Trophoblast cell (in vitro differentiated cells and primary cell): ENCODE measurements around the gene SEMA6A.
A peak's percentile ranks its signal among the peaks of the same experiment; 100 is the strongest.

Source experiments
- DNase-seq, 2 donors: peaks; one replicate each; pipeline ENCODE4 v3.0.0-alpha.2; 2016
- H2AFZ ChIP-seq: 2 replicates; pipeline ENCODE4 v1.6.1; 2013; ENCODE audit warnings: low read length, moderate library complexity, mild to moderate bottlenecking; ENCODE audit not compliant: insufficient read depth, poor library complexity
- H2AK5ac ChIP-seq: 2 replicates; pipeline ENCODE4 v1.6.1; 2013; ENCODE audit warnings: mild to moderate bottlenecking, low read length
- H2BK120ac ChIP-seq: 2 replicates; pipeline ENCODE4 v1.6.1; 2013; ENCODE audit warnings: low read length, mild to moderate bottlenecking, moderate library complexity; ENCODE audit not compliant: insufficient read depth, poor library complexity
- H2BK12ac ChIP-seq: 2 replicates; pipeline ENCODE4 v1.6.1; 2013; ENCODE audit warnings: mild to moderate bottlenecking, low read length, moderate library complexity
- H2BK5ac ChIP-seq: 2 replicates; pipeline ENCODE4 v1.6.1; 2013; ENCODE audit warnings: low read length, low read depth, moderate library complexity, mild to moderate bottlenecking; ENCODE audit not compliant: poor library complexity
- H3K14ac ChIP-seq: 2 replicates; pipeline ENCODE4 v1.6.1; 2013; ENCODE audit warnings: mild to moderate bottlenecking, low read length
- H3K18ac ChIP-seq: 2 replicates; pipeline ENCODE4 v1.6.1; 2013; ENCODE audit warnings: mild to moderate bottlenecking, low read length
- H3K23ac ChIP-seq: 2 replicates; pipeline ENCODE4 v1.6.1; 2013; ENCODE audit warnings: low read length
- H3K27ac ChIP-seq: 2 replicates; pipeline ENCODE4 v1.5.1; 2013; ENCODE audit warnings: low read depth, mild to moderate bottlenecking, inconsistent platforms, low read length, moderate library complexity
- H3K27me3 ChIP-seq: 2 replicates; pipeline ENCODE4 v1.6.1; 2013; ENCODE audit warnings: inconsistent platforms, mild to moderate bottlenecking, low read length, moderate library complexity; ENCODE audit not compliant: insufficient read depth
- H3K36me3 ChIP-seq, 2 experiments: 1 replicate in 1 of 2; 2 replicates in 1 of 2; pipeline ENCODE4 v1.6.1; 2013; ENCODE audit warnings: low read length in 2 of 2, mild to moderate bottlenecking in 2 of 2, moderate library complexity in 1 of 2; ENCODE audit not compliant: insufficient read depth in 2 of 2, control insufficient read depth in 1 of 2
- H3K4ac ChIP-seq: 2 replicates; pipeline ENCODE4 v1.6.1; 2013; ENCODE audit warnings: low read depth, mild to moderate bottlenecking, low read length, moderate library complexity
- H3K4me1 ChIP-seq, 2 experiments: 1 replicate in 1 of 2; 2 replicates in 1 of 2; pipeline ENCODE4 v1.6.1; 2013; ENCODE audit warnings: low read length in 2 of 2, mild to moderate bottlenecking in 2 of 2, moderate library complexity in 1 of 2; ENCODE audit not compliant: insufficient read depth in 2 of 2, control insufficient read depth in 1 of 2
- H3K4me2 ChIP-seq: 2 replicates; pipeline ENCODE4 v1.6.1; 2013; ENCODE audit warnings: inconsistent platforms, mild to moderate bottlenecking, low read length, moderate library complexity
- H3K4me3 ChIP-seq: 2 replicates; pipeline ENCODE4 v1.5.1; 2013; ENCODE audit warnings: mild to moderate bottlenecking, low read depth, low read length, inconsistent platforms
- H3K79me1 ChIP-seq: one replicate; pipeline ENCODE4 v1.6.1; 2013; ENCODE audit warnings: low read length
- H3K79me2 ChIP-seq: 2 replicates; pipeline ENCODE4 v1.6.1; 2013; ENCODE audit warnings: low read length, mild to moderate bottlenecking; ENCODE audit not compliant: control insufficient read depth, insufficient read depth, poor library complexity
- H3K9ac ChIP-seq: 2 replicates; pipeline ENCODE4 v1.6.1; 2013; ENCODE audit warnings: mild to moderate bottlenecking, low read length
- H3K9me3 ChIP-seq: 2 replicates; pipeline ENCODE4 v1.6.1; 2013; ENCODE audit warnings: low read depth, mild to moderate bottlenecking, control low read depth, inconsistent platforms, low read length; ENCODE audit not compliant: insufficient read depth
- H4K12ac ChIP-seq: 2 replicates; pipeline ENCODE4 v1.6.1; 2013; ENCODE audit warnings: low read depth, mild to moderate bottlenecking, low read length, moderate library complexity
- H4K8ac ChIP-seq: 2 replicates; pipeline ENCODE4 v1.6.1; 2013; ENCODE audit warnings: low read depth, mild to moderate bottlenecking, low read length, moderate library complexity
- H4K91ac ChIP-seq: one replicate; pipeline ENCODE4 v1.6.1; 2013; ENCODE audit warnings: low read depth, mild to moderate bottlenecking, low read length, moderate library complexity
- WGBS: extraction: QIAGEN DNeasy Blood & Tissue Kit; methylation state at CpG from one replicate; pipeline ENCODE4 v1.1.7; 2013; ENCODE audit warnings: missing lambda C conversion rate; ENCODE audit not compliant: insufficient read length, insufficient coverage; ENCODE audit errors: extremely low coverage; 5-methylcytosine and 5-hydroxymethylcytosine counted together

The SEMA6A gene

DNA sequence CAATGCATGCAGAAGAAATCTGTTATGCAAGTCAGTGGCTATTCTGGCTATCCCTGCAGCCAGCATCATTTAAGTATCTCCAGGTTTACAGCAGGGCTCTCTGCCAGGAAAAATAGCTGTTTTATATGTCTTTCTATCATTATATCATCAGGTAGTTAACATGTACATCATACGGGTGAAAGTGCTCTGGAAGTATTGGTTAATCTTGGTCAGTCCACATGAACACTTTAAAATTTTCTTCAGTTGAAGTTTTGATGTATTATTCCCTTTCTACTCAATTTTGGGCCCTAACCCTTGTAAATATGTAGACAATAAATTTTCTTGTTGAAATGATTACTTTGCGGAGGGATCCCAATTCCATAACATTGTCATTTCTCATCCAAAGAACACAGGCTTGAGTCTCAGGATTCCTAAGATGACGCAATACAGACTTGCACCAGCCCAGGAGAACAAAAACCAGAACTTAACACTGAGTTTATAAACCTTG, 67.5 kb downstream of the SEMA6A start:
- Histone ChIP-seq H3K27me3 (no peaks in the 10 kb centered on the region), H3K4ac (peak overlapping the region; percentile 66), H3K18ac (no peak overlapping the region), H2AK5ac (no peak overlapping the region), H3K4me3 (no peak overlapping the region), H2AFZ (no peak overlapping the region), H2BK12ac (no peak overlapping the region), H4K8ac (no peak overlapping the region), H3K36me3 (peaks cover 7 to 10% of the 10 kb centered on the region in 2 experiments), H3K14ac (no peak overlapping the region), H3K79me1 (no peaks in the 10 kb centered on the region), H2BK5ac (no peak overlapping the region), H3K4me1 (peaks cover 18 to 26% of the 10 kb centered on the region in 2 experiments), H2BK120ac (no peak overlapping the region), H4K91ac (no peak overlapping the region), H3K79me2 (peaks cover 15% of the 10 kb centered on the region), H3K4me2 (no peak overlapping the region), H3K27ac (no peak overlapping the region), H3K9me3 (no peaks in the 10 kb centered on the region), H4K12ac (no peak overlapping the region), H3K9ac (no peak overlapping the region), H3K23ac (no peak overlapping the region)
- DNase-seq = peak; percentile 2 to 32
- WGBS = no CpG with 5 or more reads among the region's 3 CpGs

DNA sequence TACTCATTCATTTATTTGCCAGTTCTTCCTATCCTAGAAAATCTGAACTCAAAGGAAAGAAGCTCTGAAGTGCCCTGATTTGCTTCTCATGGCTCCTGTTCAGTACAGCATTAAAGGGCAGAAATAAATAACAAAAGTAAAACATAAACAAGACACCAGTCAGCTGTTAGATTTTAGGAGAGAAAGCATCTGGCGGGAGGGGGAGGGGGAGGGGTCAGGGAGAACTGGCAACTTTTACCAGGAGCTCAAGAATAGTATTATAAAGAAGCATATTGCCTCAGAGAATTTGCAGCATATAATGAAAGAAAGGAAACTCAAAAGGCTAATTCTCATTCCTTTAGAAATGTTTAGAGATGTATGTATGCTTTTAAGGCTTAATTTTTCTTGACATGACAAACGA, 68.1 kb downstream of the SEMA6A start:
- no peaks in the 10 kb centered on the region for H3K79me1 ChIP-seq
- H3K27me3 ChIP-seq = no peaks in the 10 kb centered on the region
- no peak overlapping the region for H2AFZ ChIP-seq
- no peak overlapping the region for H3K9ac ChIP-seq
- no peak overlapping the region for H3K4ac ChIP-seq
- no peak overlapping the region for H3K18ac ChIP-seq
- no peak overlapping the region for H4K8ac ChIP-seq
- H3K9me3 ChIP-seq = no peaks in the 10 kb centered on the region
- H2AK5ac ChIP-seq = no peak overlapping the region
- H4K91ac ChIP-seq = no peak overlapping the region
- no peak overlapping the region for H3K23ac ChIP-seq
- peaks cover 10 to 15% of the 10 kb centered on the region in 2 experiments for H3K36me3 ChIP-seq
- no peak overlapping the region for H3K27ac ChIP-seq
- peaks cover 14% of the 10 kb centered on the region for H3K79me2 ChIP-seq
- H4K12ac ChIP-seq = no peak overlapping the region
- no CpG with 5 or more reads among the region's 2 CpGs for WGBS
- no peak overlapping the region for H2BK12ac ChIP-seq
- no peak overlapping the region for H3K4me2 ChIP-seq
- no peak overlapping the region for H3K4me3 ChIP-seq
- no peak overlapping the region for H3K14ac ChIP-seq
- no peak overlapping the region for H2BK5ac ChIP-seq
- DNase-seq = no peak
- H2BK120ac ChIP-seq = no peak overlapping the region
- H3K4me1 ChIP-seq = peaks cover 18 to 25% of the 10 kb centered on the region in 2 experiments

DNA sequence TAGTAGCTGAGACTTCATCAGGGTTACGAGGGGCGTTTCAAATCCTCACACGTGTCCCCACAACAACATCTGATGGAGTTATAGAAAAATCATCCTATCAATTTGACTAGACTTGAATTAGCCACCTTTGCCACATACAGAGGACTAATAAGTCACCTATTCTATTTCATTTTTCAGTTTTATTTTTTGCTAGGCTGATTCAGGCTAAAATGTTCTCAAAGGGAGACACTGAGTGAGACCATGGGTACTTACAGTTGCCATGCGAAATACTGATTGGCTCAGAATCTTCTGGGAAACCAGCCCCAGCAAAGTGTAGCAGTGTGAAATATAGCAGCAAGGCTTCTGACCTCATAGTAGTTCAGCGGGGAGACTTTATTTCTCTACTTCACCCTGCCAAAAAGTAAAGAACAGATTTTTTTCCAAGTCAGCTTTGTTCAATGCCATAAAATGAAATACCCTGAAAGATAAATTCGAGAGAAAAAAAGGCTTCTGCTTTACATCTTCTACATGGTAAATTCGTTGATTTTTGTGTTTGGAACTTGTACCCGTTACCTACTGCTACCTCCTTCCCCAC, 69.9 kb downstream of the SEMA6A start:
- Histone ChIP-seq H3K23ac (no peak overlapping the region), H3K4ac (peak overlapping the region; percentile 87), H3K36me3 (peaks cover 13 to 23% of the 10 kb centered on the region in 2 experiments), H3K9ac (no peak overlapping the region), H3K4me1 (peaks cover 16 to 23% of the 10 kb centered on the region in 2 experiments), H4K12ac (no peak overlapping the region), H3K79me2 (peaks cover 12% of the 10 kb centered on the region), H4K8ac (no peak overlapping the region), H3K9me3 (no peaks in the 10 kb centered on the region), H3K18ac (no peak overlapping the region), H4K91ac (no peak overlapping the region), H2AFZ (no peak overlapping the region), H3K4me3 (no peak overlapping the region), H3K27ac (peak overlapping the region; percentile 20), H2BK5ac (no peak overlapping the region), H3K79me1 (no peaks in the 10 kb centered on the region), H2AK5ac (no peak overlapping the region), H3K14ac (no peak overlapping the region), H2BK12ac (no peak overlapping the region), H2BK120ac (no peak overlapping the region), H3K4me2 (no peak overlapping the region), H3K27me3 (no peaks in the 10 kb centered on the region)
- WGBS = no CpG with 5 or more reads among the region's 8 CpGs
- no peak for DNase-seq

DNA sequence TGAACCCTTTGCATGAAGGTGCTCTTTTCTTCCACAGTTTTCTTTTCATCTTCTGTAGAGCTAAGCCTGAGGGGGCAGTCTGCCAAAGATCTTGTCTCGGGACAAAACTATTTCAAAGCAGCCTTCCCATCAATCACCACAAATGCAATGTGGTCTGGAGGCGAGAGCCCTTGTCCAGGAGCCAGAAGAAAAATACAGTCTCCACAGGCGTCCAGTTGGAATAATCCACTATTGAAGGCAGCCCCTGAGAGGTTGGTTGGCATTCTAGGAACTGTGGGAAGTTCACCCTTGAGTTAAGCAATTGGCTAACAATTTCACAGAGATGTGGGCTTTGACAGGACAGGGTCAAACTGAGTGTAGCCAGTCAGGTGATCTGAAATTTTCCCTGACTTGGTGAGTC, 72.0 kb downstream of the SEMA6A start:
- Histone ChIP-seq H3K4ac (no peak overlapping the region), H4K12ac (no peak overlapping the region), H3K79me1 (no peaks in the 10 kb centered on the region), H3K79me2 (peaks cover 5% of the 10 kb centered on the region), H3K36me3 (peaks cover 15 to 24% of the 10 kb centered on the region in 2 experiments), H3K9ac (no peak overlapping the region), H2AFZ (no peak overlapping the region), H3K23ac (no peak overlapping the region), H3K4me1 (peaks cover 9 to 13% of the 10 kb centered on the region in 2 experiments), H4K8ac (no peak overlapping the region), H3K27me3 (no peaks in the 10 kb centered on the region), H3K27ac (peak overlapping the region; percentile 50), H3K14ac (no peak overlapping the region), H3K18ac (no peak overlapping the region), H3K4me2 (no peak overlapping the region), H2BK5ac (no peak overlapping the region), H2BK12ac (no peak overlapping the region), H3K4me3 (no peak overlapping the region), H2BK120ac (no peak overlapping the region), H4K91ac (no peak overlapping the region), H3K9me3 (no peaks in the 10 kb centered on the region), H2AK5ac (no peak overlapping the region)
- DNase-seq = peak; percentile 7 to 18
- WGBS = no CpG with 5 or more reads among the region's 3 CpGs
